Ovary (tissue), 9 donors: ENCODE results near the gene AGK. TPM values are rescaled to one million over a fixed set of nuclear protein-coding genes. Genes with fewer than 3 reads are reported as not detected.

ENCODE experiments used
- DNase-seq, 5 donors: peaks; one replicate each; pipeline ENCODE4 v3.0.0-alpha.2; 2019 to 2020
- H3K27ac ChIP-seq, 2 donors: fragments of 200-600 bp; one replicate each; pipeline versions ENCODE4 v1.5.1 to v1.8.0; 2019 to 2022
- H3K27me3 ChIP-seq: fragments of 200-600 bp; one replicate; pipeline ENCODE4 v1.8.0; 2022
- H3K36me3 ChIP-seq: fragments of 200-600 bp; sonication (generic); one replicate; pipeline ENCODE4 v1.5.1; 2019
- H3K4me1 ChIP-seq: one replicate; pipeline ENCODE4 v1.8.1; 2013; ENCODE audit warnings: mild to moderate bottlenecking, moderate library complexity; ENCODE audit not compliant: insufficient read depth
- H3K4me3 ChIP-seq: fragments of 200-600 bp; sonication (generic); one replicate; pipeline ENCODE4 v1.5.1; 2017
- H3K9me3 ChIP-seq, 2 donors: fragments of 200-600 bp in 1 of 2; sonication (generic) in 1 of 2; one replicate each; pipeline versions ENCODE4 v1.5.1 to v1.8.1; 2013 to 2019; ENCODE audit warnings: mild to moderate bottlenecking in 1 of 2, moderate library complexity in 1 of 2
- EP300 ChIP-seq: sonication (generic); formaldehyde crosslinking; IDR thresholded peaks from one replicate; pipeline ENCODE4 v1.6.1; 2017; ENCODE audit warnings: antibody characterized with exemption
- POLR2A ChIP-seq: fragments of 450-650 bp; IDR thresholded peaks from one replicate; pipeline ENCODE4 v1.6.1; 2017; ENCODE audit warnings: antibody characterized with exemption, mild to moderate bottlenecking, moderate library complexity
- WGBS, 3 donors: extraction: QIAGEN DNeasy Blood & Tissue Kit in 1 of 3; methylation state at CpG; one replicate each; pipeline versions ENCODE4 v1.1.5 to v1.1.7; 2013 to 2017; 5-methylcytosine and 5-hydroxymethylcytosine counted together
- intact Hi-C, 4 donors: fragments of 100-400 bp; cut with DNase I; formaldehyde crosslinking; loops; one replicate each; pipeline versions ENCODE4 v1.11.0 to v1.15.1; 2022 to 2023
- polyA plus RNA-seq, 2 donors: library from polyadenylated mRNA; stranded (reverse); fragments of 200-250 nt in 1 of 2; fragments of 350-450 nt in 1 of 2; fragmentation: Illumina TruSeq in 1 of 2; extraction: RNeasy Lipid Tissue Mini Kit (QIAGEN cat#74804) in 1 of 2; gene quantifications; one replicate each; pipeline ENCODE4 v1.2.3, GENCODE V29; 2013 to 2014
- total RNA-seq, 7 donors: library from RNA; depleted of rRNA in 2 of 7; stranded (reverse); fragments of >200 nt in 2 of 7; fragmentation: NEBNext Ultra II Directional in 3 of 7; extraction: Animal tissue kit (Norgen Biotek cat#: 25700) in 3 of 7; gene quantifications; one replicate each; pipeline versions ENCODE4 v1.1.0 to v1.2.4, GENCODE V29; 2016 to 2023
- TF ChIP-seq, protein P1 (sequence below), 3 donors: fragments of 450-650 bp in 2 of 3; fragments of 200-600 bp in 1 of 3; IDR thresholded peaks; one replicate each; pipeline versions ENCODE4 v1.5.1 to v1.8.0; 2016 to 2022; ENCODE audit warnings: antibody characterized with exemption in 3 of 3, mild to moderate bottlenecking in 1 of 3
- donor health status: DM: no; HTN: no; CAD: no; lungs with moderate emphysema.
- donor health status: DM: no; HTN: no; CAD: no.
- donor health status: Bipolar disorder and iron deficiency.
- donor health status: DM: yes; HTN: yes; CAD: no.
- donor health status: DM: no; HTN: no; CAD: no.
- donor health status: DM: yes; HTN: yes; CAD: no.

Gene AGK
- total and polyA plus RNA-seq, 9 donors: 11.3 to 32.1 (median 21.8) TPM

GRCh38 chr7:141512597-141512996, 38.6 kb upstream of the AGK start:
- intact Hi-C loops: no loop called here
- no peaks in the 10 kb centered on the region for H3K27me3 ChIP-seq
- H3K27ac ChIP-seq: no peak overlapping the region
- TF ChIP-seq, protein P1, sequence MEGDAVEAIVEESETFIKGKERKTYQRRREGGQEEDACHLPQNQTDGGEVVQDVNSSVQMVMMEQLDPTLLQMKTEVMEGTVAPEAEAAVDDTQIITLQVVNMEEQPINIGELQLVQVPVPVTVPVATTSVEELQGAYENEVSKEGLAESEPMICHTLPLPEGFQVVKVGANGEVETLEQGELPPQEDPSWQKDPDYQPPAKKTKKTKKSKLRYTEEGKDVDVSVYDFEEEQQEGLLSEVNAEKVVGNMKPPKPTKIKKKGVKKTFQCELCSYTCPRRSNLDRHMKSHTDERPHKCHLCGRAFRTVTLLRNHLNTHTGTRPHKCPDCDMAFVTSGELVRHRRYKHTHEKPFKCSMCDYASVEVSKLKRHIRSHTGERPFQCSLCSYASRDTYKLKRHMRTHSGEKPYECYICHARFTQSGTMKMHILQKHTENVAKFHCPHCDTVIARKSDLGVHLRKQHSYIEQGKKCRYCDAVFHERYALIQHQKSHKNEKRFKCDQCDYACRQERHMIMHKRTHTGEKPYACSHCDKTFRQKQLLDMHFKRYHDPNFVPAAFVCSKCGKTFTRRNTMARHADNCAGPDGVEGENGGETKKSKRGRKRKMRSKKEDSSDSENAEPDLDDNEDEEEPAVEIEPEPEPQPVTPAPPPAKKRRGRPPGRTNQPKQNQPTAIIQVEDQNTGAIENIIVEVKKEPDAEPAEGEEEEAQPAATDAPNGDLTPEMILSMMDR (IDR thresholded peaks at IDR 0.05): no peak
- no peak for TF ChIP-seq POLR2A
- TF ChIP-seq EP300: no peak
- H3K9me3 ChIP-seq: no peaks in the 10 kb centered on the region
- WGBS, 3 donors: 82 to 97% (median 84%) methylated on average over 2 of the region's 2 CpGs
- no peak for DNase-seq
- H3K4me3 ChIP-seq: no peak overlapping the region
- H3K36me3 ChIP-seq: no peaks in the 10 kb centered on the region
- no peaks in the 10 kb centered on the region for H3K4me1 ChIP-seq

DNA sequence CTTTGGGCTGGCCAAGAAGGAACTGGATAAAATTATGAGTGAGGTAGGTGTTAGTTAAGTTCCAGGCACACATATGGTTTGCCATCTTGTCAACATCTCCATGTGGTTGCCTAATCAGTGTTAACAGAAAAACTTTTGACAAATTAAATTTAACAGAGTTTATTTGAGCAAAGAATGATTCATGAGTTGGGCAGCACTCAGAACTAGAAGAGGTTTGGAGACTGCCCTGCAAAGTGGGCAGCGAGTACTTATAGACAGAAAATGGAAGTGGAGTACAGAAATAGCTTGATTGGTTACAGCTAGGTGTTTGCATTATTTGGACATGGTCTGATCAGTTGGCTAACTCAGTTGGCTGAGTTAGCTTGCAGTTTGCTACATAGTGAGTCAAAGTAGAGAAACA, 37.5 kb upstream of the AGK start:
- WGBS, 3 donors: 83 to 93% (median 87%) methylated on average over 1 of the region's 1 CpG

GRCh38 chr7:141515941-141516340, 35.3 kb upstream of the AGK start:
- intact Hi-C loops: no loop called here
- TF ChIP-seq EP300: no peak
- TF ChIP-seq POLR2A: no peak
- TF ChIP-seq, protein P1 (IDR thresholded peaks at IDR 0.05): no peak
- WGBS, 3 donors: 27 to 34% (median 33%) methylated on average over 4 of the region's 4 CpGs
- DNase-seq: no peak
- H3K9me3 ChIP-seq: no peaks in the 10 kb centered on the region
- no peaks in the 10 kb centered on the region for H3K36me3 ChIP-seq
- H3K4me3 ChIP-seq: no peak overlapping the region
- H3K27me3 ChIP-seq: no peaks in the 10 kb centered on the region
- no peaks in the 10 kb centered on the region for H3K4me1 ChIP-seq
- no peak overlapping the region for H3K27ac ChIP-seq

More for the DNA sequence above, 37.5 kb upstream of the AGK start:
- H3K27ac ChIP-seq: no peak overlapping the region
- TF ChIP-seq EP300: no peak
- no peak for TF ChIP-seq POLR2A
- no peak for DNase-seq
- H3K27me3 ChIP-seq: no peaks in the 10 kb centered on the region
- H3K4me3 ChIP-seq: no peak overlapping the region
- no peaks in the 10 kb centered on the region for H3K9me3 ChIP-seq
- H3K4me1 ChIP-seq: no peaks in the 10 kb centered on the region
- intact Hi-C loops: no loop called here
- H3K36me3 ChIP-seq: no peaks in the 10 kb centered on the region

DNA sequence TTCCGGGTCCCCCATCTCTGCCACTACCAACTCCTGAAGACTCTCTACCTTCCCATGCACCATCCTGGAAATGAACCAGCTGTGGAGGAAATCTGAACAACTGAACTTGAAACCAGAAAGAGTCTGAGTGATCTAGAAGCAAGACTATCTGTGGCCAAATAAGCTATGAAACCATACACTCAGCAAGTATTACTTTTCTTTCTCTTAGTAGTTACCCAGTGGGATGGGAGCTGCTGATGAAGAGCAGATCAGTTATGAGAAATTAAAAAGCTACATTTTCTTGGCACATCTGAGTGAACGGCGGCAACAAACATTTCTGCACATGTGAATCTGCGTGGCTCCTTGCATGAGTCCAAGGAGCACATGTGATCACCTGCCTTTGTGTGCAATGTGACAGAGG, 31.6 kb upstream of the AGK start:
- TF ChIP-seq, protein P1 (IDR thresholded peaks at IDR 0.05): no peak
- TF ChIP-seq POLR2A (no peak), EP300 (no peak)
- Histone ChIP-seq H3K36me3 (no peaks in the 10 kb centered on the region), H3K4me3 (no peak overlapping the region), H3K9me3 (no peaks in the 10 kb centered on the region), H3K27me3 (no peaks in the 10 kb centered on the region), H3K27ac (no peak overlapping the region), H3K4me1 (no peaks in the 10 kb centered on the region)
- intact Hi-C loops: loop anchor here in 1 of 4 donors (2.0 kb wide), 1 partner anchor 57 kb away; no protein-coding TSS in a partner anchor
- WGBS, 3 donors: 91 to 96% (median 93%) methylated on average over 4 of the region's 4 CpGs
- DNase-seq: no peak

DNA sequence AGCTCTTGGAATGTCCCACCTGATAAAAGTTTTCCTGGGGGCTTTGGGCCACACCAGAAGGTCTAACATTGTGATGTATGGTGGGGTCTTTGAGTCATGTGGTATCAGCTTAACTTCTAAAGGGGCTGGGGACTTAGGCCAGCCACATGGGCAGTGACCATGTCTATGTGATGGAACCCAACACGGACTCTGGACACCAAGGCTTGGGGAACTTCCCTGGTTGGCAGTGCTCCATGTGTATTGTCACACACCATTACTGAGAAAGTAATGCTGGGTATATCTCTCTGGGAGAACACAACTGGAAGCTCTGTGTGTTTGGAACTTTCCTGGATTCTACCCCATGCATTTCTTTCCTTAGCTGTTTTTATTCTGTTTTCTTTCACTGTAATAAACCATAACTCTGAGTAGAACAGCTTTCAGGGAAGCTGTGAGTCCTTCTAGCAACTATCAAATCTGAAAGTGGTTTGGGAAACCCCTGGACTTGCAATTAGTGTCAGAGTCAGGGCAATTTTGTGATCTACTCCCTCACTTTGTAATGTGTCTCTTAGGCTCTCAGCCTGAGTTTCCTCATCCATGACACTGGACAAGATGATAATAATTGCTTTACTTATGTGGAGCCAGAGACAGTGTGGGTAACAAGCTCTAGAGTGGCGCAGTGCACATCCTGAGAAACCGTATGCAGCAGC, 28.4 kb upstream of the AGK start:
- 81 to 85% (median 81%) methylated on average over 3 of the region's 3 CpGs for WGBS, 3 donors
- no peaks in the 10 kb centered on the region for H3K4me1 ChIP-seq
- H3K27ac ChIP-seq: no peak overlapping the region
- no peak for DNase-seq
- TF ChIP-seq EP300: no peak
- TF ChIP-seq, protein P1 (IDR thresholded peaks at IDR 0.05): no peak
- H3K36me3 ChIP-seq: no peaks in the 10 kb centered on the region
- no peak overlapping the region for H3K4me3 ChIP-seq
- intact Hi-C loops: no loop called here
- no peaks in the 10 kb centered on the region for H3K9me3 ChIP-seq
- H3K27me3 ChIP-seq: no peaks in the 10 kb centered on the region
